ENCODE results near the gene NKIRAS1.
"Not testable (repeated sequence)": the region's sequence is repeated elsewhere in the genome, so short reads cannot be mapped to it uniquely, and the experiment has no call there.

NKIRAS1 gene

GRCh38 chr3:23895181-23895580 lies 21.6 kb downstream of the NKIRAS1 start:
- DNase-seq, result no peak

GRCh38 chr3:23894254-23895061 lies 22.3 kb downstream of the NKIRAS1 start:
- DNase-seq, result no peak

GRCh38 chr3:23889950-23890349 lies 26.8 kb downstream of the NKIRAS1 start:
- DNase-seq, result no peak

- DNase-seq, result no peak
Measured at GRCh38 chr3:23889386-23889785, 27.4 kb downstream of the NKIRAS1 start.

GRCh38 chr3:23888617-23889228 lies 28.1 kb downstream of the NKIRAS1 start:
- DNase-seq, result no peak

- no peak for DNase-seq
Measured at GRCh38 chr3:23886311-23886710, 30.5 kb downstream of the NKIRAS1 start.

- DNase-seq, result no peak
Measured at GRCh38 chr3:23885210-23885609, 31.6 kb downstream of the NKIRAS1 start.

GRCh38 chr3:23884481-23884880 lies 32.3 kb downstream of the NKIRAS1 start:
- no peak for DNase-seq

- no peak for DNase-seq
Measured at GRCh38 chr3:23882487-23882918, 34.3 kb downstream of the NKIRAS1 start.

- DNase-seq, result not testable (repeated sequence)
Measured at GRCh38 chr3:23881993-23882392, 34.8 kb downstream of the NKIRAS1 start.

- no peak for DNase-seq
Measured at GRCh38 chr3:23880703-23881339, 36.0 kb downstream of the NKIRAS1 start.

- no peak for DNase-seq
Measured at GRCh38 chr3:23879485-23879884, 37.3 kb downstream of the NKIRAS1 start.

GRCh38 chr3:23877329-23877980 lies 39.3 kb downstream of the NKIRAS1 start:
- DNase-seq, result no peak

GRCh38 chr3:23876923-23877322 lies 39.9 kb downstream of the NKIRAS1 start:
- no peak for DNase-seq

GRCh38 chr3:23875113-23875725 lies 41.6 kb downstream of the NKIRAS1 start:
- DNase-seq, result no peak

- DNase-seq, result no peak
Measured at GRCh38 chr3:23874359-23875112, 42.3 kb downstream of the NKIRAS1 start.

GRCh38 chr3:23873941-23874340 lies 42.8 kb downstream of the NKIRAS1 start:
- no peak for DNase-seq

- no peak for DNase-seq
Measured at GRCh38 chr3:23872330-23872729, 44.5 kb downstream of the NKIRAS1 start.

- not testable (repeated sequence) for DNase-seq
Measured at GRCh38 chr3:23871361-23871760, 45.4 kb downstream of the NKIRAS1 start.

GRCh38 chr3:23870663-23871043 lies 46.1 kb downstream of the NKIRAS1 start:
- DNase-seq, result not testable (repeated sequence)

GRCh38 chr3:23869977-23870662 lies 46.7 kb downstream of the NKIRAS1 start:
- DNase-seq, result no peak

GRCh38 chr3:23867838-23868237 lies 49.0 kb downstream of the NKIRAS1 start:
- DNase-seq, result no peak

Measured in activated CD4-positive, CD25-positive, alpha-beta regulatory T cell (primary cell).